Measurements from ENCODE around the gene KIF13A. TPM values are rescaled to one million over a fixed set of nuclear protein-coding genes. Genes with fewer than 3 reads are reported as not detected.
"Not testable (repeated sequence)": the region's sequence is repeated elsewhere in the genome, so short reads cannot be mapped to it uniquely, and the experiment has no call there.

KIF13A gene
- total RNA-seq, 1 donor from 2014 or later: 19.4 TPM

GRCh38 chr6:17935188-17936149, 52.0 kb downstream of the KIF13A start:
- DNase-seq (ENCODE audit: low read depth in 2 of 2): no peak

- DNase-seq (ENCODE audit: low read depth in 2 of 2): no peak
Measured at GRCh38 chr6:17933716-17934115, 53.7 kb downstream of the KIF13A start.

GRCh38 chr6:17932330-17932852, 55.0 kb downstream of the KIF13A start:
- DNase-seq (ENCODE audit: low read depth in 2 of 2): peak; percentile 27 to 83

GRCh38 chr6:17931227-17931626, 56.2 kb downstream of the KIF13A start:
- no peak for DNase-seq (ENCODE audit: low read depth in 2 of 2)

GRCh38 chr6:17930321-17930993, 57.0 kb downstream of the KIF13A start:
- peak; percentile 83 to 91 for DNase-seq (ENCODE audit: low read depth in 2 of 2)

GRCh38 chr6:17928514-17929430, 58.7 kb downstream of the KIF13A start:
- DNase-seq (ENCODE audit: low read depth in 2 of 2): peak; percentile 48 to 71

GRCh38 chr6:17927705-17928104, 59.7 kb downstream of the KIF13A start:
- peak in 1 of 2 donors; percentile 15 for DNase-seq (ENCODE audit: low read depth in 2 of 2)

- peak in 1 of 2 donors; percentile 64 for DNase-seq (ENCODE audit: low read depth in 2 of 2)
Measured at GRCh38 chr6:17923401-17923863, 64.0 kb downstream of the KIF13A start.

- DNase-seq (ENCODE audit: low read depth in 2 of 2): no peak
Measured at GRCh38 chr6:17921454-17921853, 66.0 kb downstream of the KIF13A start.

- DNase-seq (ENCODE audit: low read depth in 2 of 2): no peak
Measured at GRCh38 chr6:17919496-17919895, 67.9 kb downstream of the KIF13A start.

- no peak for DNase-seq (ENCODE audit: low read depth in 2 of 2)
Measured at GRCh38 chr6:17917837-17918763, 69.3 kb downstream of the KIF13A start.

GRCh38 chr6:17914651-17915050, 72.8 kb downstream of the KIF13A start:
- no peak for DNase-seq (ENCODE audit: low read depth in 2 of 2)

GRCh38 chr6:17912521-17912920, 74.9 kb downstream of the KIF13A start:
- no peak for DNase-seq (ENCODE audit: low read depth in 2 of 2)

GRCh38 chr6:17911656-17912055, 75.8 kb downstream of the KIF13A start:
- not testable (repeated sequence) for DNase-seq (ENCODE audit: low read depth in 2 of 2)

- peak; percentile 8 to 10 for DNase-seq (ENCODE audit: low read depth in 2 of 2)
Measured at GRCh38 chr6:17910189-17910588, 77.2 kb downstream of the KIF13A start.

GRCh38 chr6:17908831-17909230, 78.6 kb downstream of the KIF13A start:
- no peak for DNase-seq (ENCODE audit: low read depth in 2 of 2)

GRCh38 chr6:17907406-17908229, 79.8 kb downstream of the KIF13A start:
- peak in 1 of 2 donors; percentile 65 for DNase-seq (ENCODE audit: low read depth in 2 of 2)

- peak in 1 of 2 donors; percentile 19 for DNase-seq (ENCODE audit: low read depth in 2 of 2)
Measured at GRCh38 chr6:17905611-17906592, 81.5 kb downstream of the KIF13A start.
